ENCODE results near the gene CBL. TPM values are rescaled to one million over a fixed set of nuclear protein-coding genes. Genes with fewer than 3 reads are reported as not detected.
A peak's percentile ranks its signal among the peaks of the same experiment; 100 is the strongest.

Gene CBL
- total RNA-seq, 1 donor from 2014 or later: 39.0 TPM

GRCh38 chr11:119169282-119169719 is 36.8 kb upstream of the CBL start:
- DNase-seq (peak; percentile 60), ATAC-seq (peak; percentile 77 to 80)
- TF ChIP-seq CTCF (IDR thresholded peaks at IDR 0.05): no peak
- peak overlapping the region; percentile 90 for H3K4me3 ChIP-seq
- H3K4me1 ChIP-seq: peaks cover 10% of the 10 kb centered on the region
- H3K9me3 ChIP-seq: no peaks in the 10 kb centered on the region
- peak overlapping the region; percentile 98 for H3K27ac ChIP-seq
- intact Hi-C loops (cut with DNase I): no loop called here
- peaks cover 15% of the 10 kb centered on the region for H3K36me3 ChIP-seq
- H3K27me3 ChIP-seq (ENCODE audit: low read depth): no peaks in the 10 kb centered on the region

- Histone ChIP-seq H3K36me3 (peaks cover 45% of the 10 kb centered on the region), H3K4me3 (no peak overlapping the region), H3K4me1 (peaks cover 10% of the 10 kb centered on the region), H3K27me3 (ENCODE audit: low read depth) (no peaks in the 10 kb centered on the region), H3K27ac (no peak overlapping the region), H3K9me3 (no peaks in the 10 kb centered on the region)
- ATAC-seq (no peak), DNase-seq (no peak)
- intact Hi-C loops (cut with DNase I): no loop called here
- TF ChIP-seq CTCF (IDR thresholded peaks at IDR 0.05): no peak
Measured at GRCh38 chr11:119172513-119172912, 33.6 kb upstream of the CBL start.

GRCh38 chr11:119173453-119173852 is 32.7 kb upstream of the CBL start:
- peaks cover 50% of the 10 kb centered on the region for H3K36me3 ChIP-seq
- no peak for TF ChIP-seq CTCF (IDR thresholded peaks at IDR 0.05)
- ATAC-seq (no peak), DNase-seq (no peak)
- no peaks in the 10 kb centered on the region for H3K9me3 ChIP-seq
- intact Hi-C loops (cut with DNase I): no loop called here
- no peak overlapping the region for H3K4me3 ChIP-seq
- peaks cover 10% of the 10 kb centered on the region for H3K4me1 ChIP-seq
- no peaks in the 10 kb centered on the region for H3K27me3 ChIP-seq (ENCODE audit: low read depth)
- H3K27ac ChIP-seq: no peak overlapping the region

- peaks cover 59% of the 10 kb centered on the region for H3K36me3 ChIP-seq
- H3K9me3 ChIP-seq: no peaks in the 10 kb centered on the region
- intact Hi-C loops (cut with DNase I): no loop called here
- no peak for ATAC-seq
- TF ChIP-seq CTCF (IDR thresholded peaks at IDR 0.05): no peak
- no peaks in the 10 kb centered on the region for H3K27me3 ChIP-seq (ENCODE audit: low read depth)
- H3K4me3 ChIP-seq: no peak overlapping the region
- H3K27ac ChIP-seq: no peak overlapping the region
- H3K4me1 ChIP-seq: no peaks in the 10 kb centered on the region
- DNase-seq: no peak
Measured at GRCh38 chr11:119175493-119176077, 30.6 kb upstream of the CBL start.

GRCh38 chr11:119178166-119178680 is 27.9 kb upstream of the CBL start:
- intact Hi-C loops (cut with DNase I): no loop called here
- Histone ChIP-seq H3K4me1 (no peaks in the 10 kb centered on the region), H3K36me3 (peaks cover 61% of the 10 kb centered on the region), H3K4me3 (no peak overlapping the region), H3K27me3 (ENCODE audit: low read depth) (no peaks in the 10 kb centered on the region), H3K27ac (no peak overlapping the region), H3K9me3 (no peaks in the 10 kb centered on the region)
- ATAC-seq (no peak), DNase-seq (no peak)
- no peak for TF ChIP-seq CTCF (IDR thresholded peaks at IDR 0.05)
